HEK293T (cell line): ENCODE data around the gene RORC.

ENCODE experiments used
- CTCF ChIA-PET: fragments of 350-600 bp; formaldehyde crosslinking; extraction: SDS; loops from one replicate; lab custom pipeline; 2021; ENCODE audit warnings: antibody characterized with exemption, inconsistent platforms; lab: Yijun Ruan, JAX
- POLR2A ChIA-PET: fragments of 350-600 bp; formaldehyde crosslinking; extraction: SDS; loops from one replicate; lab custom pipeline; 2020; ENCODE audit warnings: antibody characterized with exemption, inconsistent platforms; lab: Yijun Ruan, JAX
- DNase-seq: peaks from one replicate; pipeline ENCODE4 v3.0.0; 2012; ENCODE audit warnings: mixed read lengths; ENCODE audit errors: extremely low spot score
- ARNT ChIP-seq: fragments of 450-650 bp; IDR thresholded peaks from 2 replicates; pipeline ENCODE4 v1.6.1; 2017; ENCODE audit warnings: mild to moderate bottlenecking
- BHLHE40 ChIP-seq: fragments of 450-650 bp; IDR thresholded peaks from 2 replicates; pipeline ENCODE4 v1.6.1; 2016; ENCODE audit warnings: mild to moderate bottlenecking, moderate library complexity, borderline replicate concordance
- CTBP1 ChIP-seq: fragments of 450-650 bp; IDR thresholded peaks from 2 replicates; pipeline ENCODE4 v1.6.1; 2016; ENCODE audit warnings: borderline replicate concordance
- ELF4 ChIP-seq: fragments of 450-650 bp; IDR thresholded peaks from 2 replicates; pipeline ENCODE4 v1.6.1; 2017; ENCODE audit warnings: antibody characterized with exemption
- FOXA1 ChIP-seq: fragments of 450-650 bp; IDR thresholded peaks from 2 replicates; pipeline ENCODE4 v1.6.1; 2016; ENCODE audit warnings: mild to moderate bottlenecking
- FOXK2 ChIP-seq: fragments of 450-650 bp; IDR thresholded peaks from 2 replicates; pipeline ENCODE4 v1.6.1; 2016; ENCODE audit warnings: mild to moderate bottlenecking
- FOXM1 ChIP-seq: fragments of 450-650 bp; IDR thresholded peaks from 2 replicates; pipeline ENCODE4 v1.6.1; 2017; ENCODE audit warnings: mild to moderate bottlenecking, borderline replicate concordance
- HDGF ChIP-seq: fragments of 450-650 bp; IDR thresholded peaks from 2 replicates; pipeline ENCODE4 v1.6.1; 2017; ENCODE audit warnings: antibody characterized with exemption, borderline replicate concordance
- LEF1 ChIP-seq: fragments of 450-650 bp; IDR thresholded peaks from 2 replicates; pipeline ENCODE4 v1.6.1; 2017; ENCODE audit warnings: mild to moderate bottlenecking, borderline replicate concordance
- NFRKB ChIP-seq: fragments of 450-650 bp; IDR thresholded peaks from 2 replicates; pipeline ENCODE4 v1.6.1; 2016; ENCODE audit warnings: mild to moderate bottlenecking, moderate library complexity
- SP1 ChIP-seq: fragments of 450-650 bp; IDR thresholded peaks from 2 replicates; pipeline ENCODE4 v1.6.1; 2017
- SUZ12 ChIP-seq: fragments of 450-650 bp; IDR thresholded peaks from 2 replicates; pipeline ENCODE4 v1.6.1; 2016; ENCODE audit warnings: mild to moderate bottlenecking
- TARDBP ChIP-seq: fragments of 450-650 bp; IDR thresholded peaks from 2 replicates; pipeline ENCODE4 v1.6.1; 2016
- ZNF384 ChIP-seq: fragments of 450-650 bp; IDR thresholded peaks from 2 replicates; pipeline ENCODE4 v1.6.1; 2016
- TF ChIP-seq, protein P1 (sequence below): fragments of 450-650 bp; IDR thresholded peaks from 2 replicates; pipeline ENCODE4 v1.6.1; 2016

The RORC gene

DNA sequence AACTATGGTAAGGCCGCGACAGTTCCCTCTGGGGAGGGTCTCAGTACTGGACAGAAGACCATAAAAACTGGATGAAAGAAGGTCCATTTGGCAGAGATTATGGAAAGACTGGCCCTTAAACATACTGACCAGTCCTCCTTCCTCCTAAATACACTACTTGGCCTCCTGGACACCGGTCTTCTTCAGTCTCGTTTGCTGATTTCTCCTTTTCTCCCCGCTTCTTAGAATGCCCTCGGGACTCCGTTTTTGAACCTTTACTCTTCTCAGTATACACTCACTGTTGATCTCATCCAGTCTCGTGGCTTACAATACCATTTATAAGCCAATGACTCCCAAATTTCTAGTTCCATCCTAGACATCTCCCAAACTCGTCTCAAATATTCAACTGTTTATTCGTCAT lies 67.6 kb downstream of the RORC start:
- TF ChIP-seq LEF1 (no peak), SP1 (no peak), BHLHE40 (no peak), SUZ12 (no peak), ELF4 (no peak), ZNF384 (no peak), HDGF (no peak), CTBP1 (no peak), FOXK2 (no peak), FOXA1 (no peak), ARNT (no peak), TARDBP (no peak), NFRKB (no peak)
- TF ChIP-seq, protein P1, sequence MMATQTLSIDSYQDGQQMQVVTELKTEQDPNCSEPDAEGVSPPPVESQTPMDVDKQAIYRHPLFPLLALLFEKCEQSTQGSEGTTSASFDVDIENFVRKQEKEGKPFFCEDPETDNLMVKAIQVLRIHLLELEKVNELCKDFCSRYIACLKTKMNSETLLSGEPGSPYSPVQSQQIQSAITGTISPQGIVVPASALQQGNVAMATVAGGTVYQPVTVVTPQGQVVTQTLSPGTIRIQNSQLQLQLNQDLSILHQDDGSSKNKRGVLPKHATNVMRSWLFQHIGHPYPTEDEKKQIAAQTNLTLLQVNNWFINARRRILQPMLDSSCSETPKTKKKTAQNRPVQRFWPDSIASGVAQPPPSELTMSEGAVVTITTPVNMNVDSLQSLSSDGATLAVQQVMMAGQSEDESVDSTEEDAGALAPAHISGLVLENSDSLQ, result no peak
- CTCF ChIA-PET, result no interaction called here
- POLR2A ChIA-PET, result interaction anchor here (0.7 to 1.9 kb wide), 8 partner anchors 9 to 91 kb away, joined by 3 to 16 read pairs (median 4); no protein-coding TSS in a partner anchor
- no peak for DNase-seq

DNA sequence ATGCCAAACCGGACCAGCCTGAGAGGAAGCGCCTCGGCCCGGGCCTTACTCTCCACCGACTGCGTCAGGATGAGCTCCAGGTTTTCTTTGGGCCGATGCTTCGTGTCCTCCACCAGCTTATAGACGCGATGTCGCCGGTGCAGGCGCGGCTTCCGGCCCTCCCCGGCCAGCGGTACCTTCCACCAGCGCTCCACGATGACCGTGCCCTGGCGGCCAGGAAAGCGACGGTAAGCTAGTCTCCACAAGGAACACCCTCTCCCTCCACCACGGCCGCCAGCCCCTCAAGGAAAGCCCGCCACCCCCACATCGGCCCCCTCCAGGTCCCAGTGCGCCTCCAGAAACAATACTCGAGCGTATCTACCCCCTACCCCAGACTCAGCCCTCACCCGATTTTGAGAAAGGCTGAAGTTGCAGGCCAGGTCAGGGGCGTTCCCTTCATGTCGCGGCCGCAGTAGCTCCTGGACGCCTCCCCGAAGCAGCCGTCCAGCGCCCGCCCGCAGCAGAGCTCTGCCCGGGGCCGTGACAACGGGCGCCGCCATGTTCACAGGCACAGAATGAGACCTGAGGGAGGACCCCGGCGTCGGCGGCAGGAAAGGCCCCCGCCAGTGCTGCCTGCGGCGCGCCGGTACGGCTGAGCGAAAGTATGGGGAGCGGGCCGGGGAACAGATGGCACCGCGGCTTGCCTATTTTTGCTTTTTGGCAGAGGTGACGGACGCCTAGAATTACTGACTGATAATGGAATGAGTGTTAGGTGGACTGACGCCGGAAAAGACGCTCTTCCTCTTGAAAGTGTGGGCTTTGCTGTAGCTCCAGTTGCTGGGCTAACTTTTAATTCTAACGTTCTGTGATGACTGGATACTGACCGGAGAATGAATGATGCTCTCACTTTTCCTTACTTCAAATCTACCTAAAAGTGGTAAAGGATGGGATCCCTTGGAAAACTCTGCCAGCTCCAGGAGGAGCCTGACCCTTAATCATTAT lies 68.4 kb downstream of the RORC start, which contains the start of gene MRPL9:
MRPL9 (minus strand) TSS at position 556 of the 981 bp plus-strand sequence; CDS start at position 539, 17 bp downstream.
- DNase-seq, result peak; percentile 96
- POLR2A ChIA-PET, result interaction anchor here (0.7 to 1.9 kb wide), 20 partner anchors 9 to 574 kb away, joined by 3 to 16 read pairs (median 4); partner anchors contain the start of genes THEM4 and VPS72
- CTCF ChIA-PET, result interaction anchor here (0.6 kb wide), 1 partner anchor 233 kb away, joined by 5 read pairs; no protein-coding TSS in a partner anchor
- TF ChIP-seq NFRKB (peak; percentile 46; the same call in 1 of the 2 replicates), CTBP1 (no peak), FOXA1 (no peak), ELF4 (peak; percentile 49; the same call in 1 of the 2 replicates), TARDBP (no peak), HDGF (no peak)
- TF ChIP-seq, protein P1, result no peak

DNA sequence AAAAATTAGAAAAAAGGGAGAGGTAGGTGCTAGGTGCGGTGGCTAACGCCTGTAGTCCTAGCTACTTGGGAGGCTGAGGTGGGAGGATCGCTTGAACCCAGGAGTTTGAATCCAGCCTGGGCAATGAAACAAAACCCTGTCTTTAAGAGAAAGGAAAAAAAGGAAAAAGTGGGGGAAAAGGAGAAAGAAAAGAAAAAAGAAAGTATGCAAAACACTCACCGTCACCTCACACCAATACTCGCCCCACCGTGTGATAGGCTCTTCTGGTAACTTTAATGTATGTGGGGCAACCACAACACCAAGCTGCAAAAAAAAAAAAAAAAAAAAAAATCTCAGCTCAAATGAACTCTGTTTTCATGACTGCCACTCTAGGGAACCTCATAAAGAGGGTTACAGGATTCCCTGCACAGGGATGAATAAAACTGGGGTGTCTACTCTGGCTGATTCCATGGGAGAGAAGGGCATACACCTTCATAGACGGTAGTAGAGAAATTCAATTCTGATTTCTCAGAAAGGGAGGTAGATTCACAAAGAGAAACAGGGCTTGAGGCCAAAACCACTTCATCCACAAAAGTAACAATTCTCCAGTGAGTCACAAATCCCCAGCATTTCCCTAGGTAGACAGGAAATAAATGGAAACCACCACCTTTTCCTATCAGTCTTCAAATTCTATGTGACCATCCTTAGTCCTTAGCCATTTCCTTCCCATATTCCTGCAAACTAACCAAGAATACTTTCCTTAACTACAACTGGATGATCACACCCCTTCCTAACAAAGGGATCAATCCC lies 70.8 kb downstream of the RORC start:
- ChIA-PET POLR2A (no interaction called here), CTCF (interaction anchor here (0.7 to 1.0 kb wide), 2 partner anchors 67 to 420 kb away, joined by 3 to 4 read pairs; no protein-coding TSS in a partner anchor)
- TF ChIP-seq SUZ12, result no peak
- TF ChIP-seq, protein P1, result no peak
- no peak for TF ChIP-seq NFRKB
- no peak for TF ChIP-seq ARNT
- no peak for DNase-seq

DNA sequence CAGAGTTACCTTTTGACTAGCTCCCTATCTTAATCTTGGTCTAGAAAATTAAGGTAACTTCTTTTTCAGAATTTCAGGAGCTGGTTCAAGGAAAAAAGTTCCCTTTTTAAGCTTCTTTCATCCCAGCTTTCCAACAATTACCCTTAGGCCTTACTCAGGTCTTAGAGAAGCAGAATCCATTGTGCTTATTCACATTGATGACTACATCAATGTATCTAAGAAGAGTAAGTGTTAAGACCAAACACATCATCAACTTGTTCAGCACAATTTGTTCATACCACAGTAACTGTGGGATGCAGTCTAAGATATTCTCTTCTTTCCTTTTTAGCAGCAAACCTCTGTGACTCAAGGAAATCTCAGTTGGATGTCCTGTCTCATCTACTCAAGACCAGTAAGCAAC lies 72.4 kb downstream of the RORC start:
- ChIA-PET POLR2A (interaction anchor here (0.6 kb wide), 1 partner anchor 42 kb away, joined by 3 read pairs; no protein-coding TSS in a partner anchor), CTCF (interaction anchor here (0.7 kb wide), 1 partner anchor 15 kb away, joined by 4 read pairs; no protein-coding TSS in a partner anchor)
- DNase-seq, result no peak
- TF ChIP-seq NFRKB, result no peak
- no peak for TF ChIP-seq FOXM1
- no peak for TF ChIP-seq SP1
- TF ChIP-seq CTBP1, result no peak
- TF ChIP-seq ZNF384, result no peak
- TF ChIP-seq, protein P1, result no peak
- TF ChIP-seq ARNT, result no peak

DNA sequence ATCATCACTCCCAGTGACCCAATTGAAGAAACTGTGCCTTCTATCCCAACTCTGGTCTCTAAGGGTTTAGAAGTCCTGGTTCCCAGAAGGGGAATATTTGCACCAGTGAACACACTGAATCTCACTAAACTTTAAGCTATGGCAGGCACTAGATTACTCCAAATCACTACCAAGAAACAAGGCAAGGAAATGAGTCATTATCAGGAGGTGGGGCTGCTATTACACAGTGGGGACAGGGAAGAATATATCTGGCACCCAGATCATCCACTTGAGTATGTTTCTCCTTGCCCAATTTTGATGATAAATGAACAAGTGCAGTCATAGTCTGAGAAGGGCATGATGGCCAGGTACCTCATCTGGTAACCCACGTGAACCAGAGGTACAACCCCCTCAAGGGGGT lies 75.3 kb downstream of the RORC start:
- DNase-seq, result no peak
- ChIA-PET POLR2A (no interaction called here), CTCF (no interaction called here)
- no peak for TF ChIP-seq TARDBP
- TF ChIP-seq SUZ12, result no peak
- no peak for TF ChIP-seq SP1
- TF ChIP-seq FOXM1, result no peak
